ENCODE measurements around the gene RAB39A. TPM values are rescaled to one million over a fixed set of nuclear protein-coding genes. Genes with fewer than 3 reads are reported as not detected.
"Not testable (repeated sequence)": the region's sequence is repeated elsewhere in the genome, so short reads cannot be mapped to it uniquely, and the experiment has no call there.

Gene RAB39A, protein sequence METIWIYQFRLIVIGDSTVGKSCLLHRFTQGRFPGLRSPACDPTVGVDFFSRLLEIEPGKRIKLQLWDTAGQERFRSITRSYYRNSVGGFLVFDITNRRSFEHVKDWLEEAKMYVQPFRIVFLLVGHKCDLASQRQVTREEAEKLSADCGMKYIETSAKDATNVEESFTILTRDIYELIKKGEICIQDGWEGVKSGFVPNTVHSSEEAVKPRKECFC
- 15.6 and 15.7 TPM in 2 replicates for total RNA-seq (2014; rRNA removed; shearing (Covaris generic))

DNA sequence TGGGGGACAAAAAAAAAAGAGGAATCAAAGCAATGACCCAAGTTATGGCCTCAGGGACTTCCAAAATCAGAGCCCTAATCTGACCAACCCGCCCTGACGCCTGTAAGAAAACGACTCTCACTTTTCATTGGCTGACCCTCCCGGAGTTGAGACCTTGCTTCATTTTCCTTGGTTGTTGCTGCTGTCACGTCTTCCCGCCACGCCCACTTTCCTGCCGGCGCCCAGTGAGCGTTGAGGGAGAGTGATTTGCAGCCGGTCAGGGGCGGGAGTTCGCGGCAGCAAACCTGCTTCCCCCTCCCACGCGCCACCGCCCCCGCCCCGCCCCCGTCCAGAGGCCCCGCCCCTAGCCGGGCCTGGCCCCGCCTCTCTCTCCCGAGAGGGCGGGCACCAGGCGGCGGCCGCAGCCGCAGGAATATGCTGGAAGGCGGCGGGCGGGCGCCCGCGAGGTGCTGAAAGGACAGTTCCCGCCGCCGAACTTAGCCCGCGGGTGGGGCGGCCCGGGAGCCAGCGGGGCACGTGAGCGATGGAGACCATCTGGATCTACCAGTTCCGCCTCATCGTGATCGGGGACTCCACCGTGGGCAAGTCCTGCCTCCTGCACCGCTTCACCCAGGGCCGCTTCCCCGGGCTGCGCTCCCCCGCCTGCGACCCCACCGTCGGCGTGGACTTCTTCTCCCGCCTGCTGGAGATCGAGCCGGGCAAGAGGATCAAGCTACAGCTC is at the start of gene RAB39A:
RAB39A (plus strand) TSS at position 403 of the 721 bp plus-strand sequence; CDS start at position 524, 121 bp downstream.
- DNase-seq (ENCODE audit: low read depth), result peak; percentile 98

DNA sequence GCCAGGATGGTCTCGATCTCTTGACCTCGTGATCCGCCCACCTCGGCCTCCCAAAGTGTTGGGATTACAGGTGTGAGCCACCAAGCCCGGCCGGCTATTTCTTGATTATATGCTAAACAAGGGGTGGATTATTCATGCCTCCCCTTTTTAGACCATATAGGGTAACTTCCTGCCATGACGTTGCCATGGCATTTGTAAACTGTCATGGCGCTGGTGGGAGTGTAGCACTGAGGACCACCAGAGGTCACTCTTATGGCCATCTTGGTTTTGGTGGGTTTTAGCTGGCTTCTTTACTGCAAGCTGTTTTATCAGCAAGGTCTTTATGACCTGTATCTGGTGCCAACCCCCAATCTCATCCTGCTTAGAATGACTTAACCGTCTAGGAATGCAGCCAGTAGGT is 46.8 kb upstream of the RAB39A start:
- peak; percentile 27 for DNase-seq (ENCODE audit: low read depth)

DNA sequence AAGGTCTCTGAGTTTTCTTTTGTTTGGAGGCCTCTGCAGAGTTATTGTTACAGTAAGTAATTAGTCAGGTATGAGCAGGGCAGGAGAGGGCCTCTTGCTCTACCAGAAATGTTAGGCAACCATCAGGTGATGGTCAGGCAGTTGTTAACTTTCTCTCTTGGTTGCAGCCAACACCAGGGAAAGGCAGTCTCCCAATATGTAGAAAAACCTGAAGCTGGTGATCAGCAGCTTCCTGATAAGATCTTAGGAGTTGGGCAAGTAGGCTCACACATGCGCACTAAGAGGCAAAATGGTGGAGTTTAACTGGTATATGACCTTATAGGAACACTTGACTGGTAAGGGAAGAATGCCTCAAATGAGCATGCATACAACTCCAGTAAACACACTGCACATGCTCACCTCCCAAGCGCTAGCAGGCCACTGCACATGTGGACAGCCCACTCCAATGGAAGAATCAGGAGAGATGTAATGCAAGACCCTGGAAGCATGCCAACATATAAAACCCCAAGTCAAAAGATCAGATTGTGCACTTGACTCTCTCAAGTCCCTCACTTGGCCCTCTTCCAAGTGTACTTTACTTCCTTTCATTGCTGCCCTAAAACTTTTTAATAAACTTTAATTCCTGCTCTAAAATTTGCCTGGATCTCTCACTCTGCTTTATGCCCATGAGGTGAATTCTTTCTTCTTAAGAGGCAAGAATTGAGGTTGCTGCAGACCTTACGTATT is 46.0 kb upstream of the RAB39A start:
- no peak for DNase-seq (ENCODE audit: low read depth)

DNA sequence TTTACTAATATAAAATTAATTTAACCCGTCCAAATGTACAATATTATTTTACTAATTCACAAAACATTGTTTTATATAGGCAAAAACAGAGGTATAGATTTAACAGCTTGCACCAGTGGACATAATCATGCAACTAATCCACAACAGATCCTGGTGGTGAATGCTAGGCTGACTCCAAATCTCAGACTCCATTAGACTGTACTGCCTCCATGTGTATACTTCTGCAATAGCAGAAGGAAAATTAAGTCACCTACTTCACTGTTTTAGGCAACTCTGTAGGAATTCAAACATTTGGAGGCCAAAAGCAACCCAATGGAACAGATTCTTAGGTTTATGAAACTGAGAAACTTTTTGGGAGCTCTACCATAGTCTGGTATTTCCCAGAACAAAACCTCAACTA is 30.0 kb upstream of the RAB39A start:
- DNase-seq (ENCODE audit: low read depth), result peak; percentile 32

DNA sequence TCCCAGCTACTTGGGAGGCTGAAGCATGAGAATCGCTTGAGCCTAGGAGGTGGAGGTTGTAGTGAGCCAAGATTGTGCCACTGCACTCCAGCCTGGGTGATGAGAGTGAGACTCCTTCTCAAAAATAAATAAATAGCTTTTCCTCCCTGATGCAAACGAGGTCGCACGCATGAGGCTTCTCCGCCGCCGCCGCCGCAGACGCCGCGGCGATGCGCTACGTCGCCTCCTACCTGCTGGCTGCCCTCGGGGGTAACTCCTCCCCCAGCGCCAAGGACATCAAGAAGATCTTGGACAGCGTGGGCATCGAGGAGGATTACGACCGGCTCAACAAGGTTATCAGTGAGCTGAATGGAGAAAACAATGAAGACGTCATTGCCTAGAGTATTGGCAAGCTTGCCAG is 20.0 kb upstream of the RAB39A start:
- no peak for DNase-seq (ENCODE audit: low read depth)

DNA sequence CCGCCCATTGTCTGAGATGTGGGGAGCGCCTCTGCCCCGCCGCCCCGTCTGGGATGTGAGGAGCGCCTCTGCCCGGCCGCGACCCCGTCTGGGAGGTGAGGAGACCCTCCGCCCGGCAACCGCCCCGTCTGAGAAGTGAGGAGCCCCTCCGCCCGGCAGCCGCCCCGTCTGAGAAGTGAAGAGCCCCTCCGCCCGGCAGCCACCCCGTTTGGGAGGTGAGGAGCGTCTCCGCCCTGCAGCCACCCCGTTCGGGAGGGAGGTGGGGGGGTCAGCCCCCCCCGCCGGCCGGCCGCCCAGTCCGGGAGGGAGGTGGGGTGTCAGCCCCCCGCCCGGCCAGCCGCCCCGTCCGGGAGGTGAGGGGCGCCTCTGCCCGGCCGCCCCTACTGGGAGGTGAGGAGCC is 15.8 kb upstream of the RAB39A start:
- not testable (repeated sequence) for DNase-seq (ENCODE audit: low read depth)

DNA sequence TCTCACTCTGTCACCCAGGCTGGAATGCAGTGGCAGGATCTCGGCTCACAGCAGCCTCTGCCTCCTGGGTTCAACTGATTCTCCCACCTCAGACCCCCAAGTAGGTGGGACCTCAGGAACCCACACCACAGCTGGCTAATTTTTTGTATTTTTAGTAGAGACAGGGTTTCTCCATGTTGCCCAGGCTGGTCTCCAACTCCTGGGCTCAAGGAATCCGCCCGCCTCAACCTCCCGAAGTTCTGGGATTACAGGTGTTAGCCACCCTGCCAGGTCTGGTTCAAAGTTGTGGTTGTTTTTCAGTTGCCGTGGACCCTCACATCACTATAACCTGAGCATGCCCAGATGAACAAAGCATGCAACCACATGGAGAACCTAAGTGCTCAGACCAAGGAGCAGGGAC is 13.0 kb upstream of the RAB39A start:
- DNase-seq (ENCODE audit: low read depth), result no peak

DNA sequence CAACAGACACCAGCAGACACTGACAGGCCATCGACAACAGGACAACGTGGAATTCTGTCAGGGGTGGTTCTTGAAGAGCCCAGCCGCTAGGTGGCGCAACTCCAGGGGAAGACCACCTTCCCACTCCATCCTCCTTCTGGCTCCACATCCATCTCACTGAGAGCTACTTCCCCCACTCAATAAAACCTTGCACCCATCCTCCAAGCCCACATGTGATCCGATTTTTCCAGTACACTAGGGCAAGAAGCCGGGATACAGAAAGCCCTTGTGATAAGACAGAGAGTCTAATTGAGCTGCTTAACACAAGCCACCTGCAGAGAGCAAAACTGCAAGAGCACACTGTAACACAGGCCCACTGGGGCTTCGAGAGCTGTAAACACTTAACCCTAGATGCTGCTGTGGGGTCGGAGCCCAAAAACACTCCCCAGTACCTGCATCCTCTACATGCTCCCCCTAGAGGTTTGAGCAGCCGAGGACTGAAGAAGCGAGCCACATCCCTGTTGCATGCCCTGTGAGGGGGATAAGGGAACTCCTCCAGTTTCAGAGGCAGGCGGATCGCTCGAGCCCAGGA is 11.5 kb upstream of the RAB39A start:
- peak; percentile 58 for DNase-seq (ENCODE audit: low read depth)

DNA sequence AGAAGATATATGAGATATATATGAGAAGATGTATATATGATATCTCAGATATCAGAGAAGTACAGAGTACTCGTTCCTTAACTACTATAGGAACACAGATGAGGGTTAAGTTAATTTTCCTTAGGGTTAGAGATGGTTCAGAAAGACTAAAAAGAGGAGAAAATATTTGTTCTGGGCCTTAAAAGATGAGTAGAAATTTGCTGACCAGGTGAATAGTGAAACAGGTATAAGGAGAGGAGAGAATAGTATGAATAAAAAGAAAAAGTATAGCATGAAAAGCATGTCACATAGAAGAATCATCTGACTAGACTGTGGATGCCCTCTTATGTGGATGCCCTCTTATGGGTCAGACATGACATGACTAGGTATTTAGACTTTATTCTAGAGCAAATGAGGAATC is 6.3 kb upstream of the RAB39A start:
- no peak for DNase-seq (ENCODE audit: low read depth)

DNA sequence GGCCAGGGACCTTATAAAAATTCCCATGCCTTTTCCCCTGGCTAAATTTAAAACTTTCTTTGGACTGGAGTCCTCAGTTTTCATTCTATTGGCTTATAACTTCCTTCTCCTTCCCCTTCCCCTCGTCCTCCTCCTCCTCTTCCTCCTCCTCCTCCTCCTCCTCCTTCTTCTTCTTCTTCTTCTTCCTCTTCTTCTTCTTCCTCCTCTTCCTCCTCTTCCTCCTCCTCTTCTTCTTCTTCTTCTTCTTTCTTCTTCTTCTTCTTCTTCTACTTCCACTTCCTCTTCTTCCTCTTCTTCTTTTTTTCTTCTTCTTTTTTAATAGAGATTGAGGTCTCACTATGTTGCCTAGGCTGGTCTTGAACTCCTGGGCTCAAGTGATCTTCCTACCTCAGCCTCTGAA is 4.7 kb upstream of the RAB39A start:
- DNase-seq (ENCODE audit: low read depth), result not testable (repeated sequence)

DNA sequence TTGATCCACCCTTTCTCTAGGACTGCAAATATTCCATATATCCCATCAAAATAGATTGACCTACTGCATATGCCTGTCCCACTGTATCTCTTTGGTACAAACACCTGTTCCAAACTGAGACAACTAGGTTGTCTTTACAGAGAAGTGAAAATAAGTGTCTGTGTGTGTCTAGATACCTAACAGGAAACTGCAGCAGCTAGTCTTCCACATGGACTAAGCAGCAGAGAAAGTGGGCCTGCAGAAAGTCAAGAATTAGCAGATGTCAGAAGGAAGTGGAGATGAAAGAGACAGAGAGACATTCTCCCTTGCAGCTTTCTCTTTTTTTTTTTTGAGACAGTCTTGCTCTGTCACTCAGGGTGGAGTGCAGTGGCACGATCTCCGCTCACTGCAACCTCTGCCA is 3.9 kb upstream of the RAB39A start:
- no peak for DNase-seq (ENCODE audit: low read depth)

DNA sequence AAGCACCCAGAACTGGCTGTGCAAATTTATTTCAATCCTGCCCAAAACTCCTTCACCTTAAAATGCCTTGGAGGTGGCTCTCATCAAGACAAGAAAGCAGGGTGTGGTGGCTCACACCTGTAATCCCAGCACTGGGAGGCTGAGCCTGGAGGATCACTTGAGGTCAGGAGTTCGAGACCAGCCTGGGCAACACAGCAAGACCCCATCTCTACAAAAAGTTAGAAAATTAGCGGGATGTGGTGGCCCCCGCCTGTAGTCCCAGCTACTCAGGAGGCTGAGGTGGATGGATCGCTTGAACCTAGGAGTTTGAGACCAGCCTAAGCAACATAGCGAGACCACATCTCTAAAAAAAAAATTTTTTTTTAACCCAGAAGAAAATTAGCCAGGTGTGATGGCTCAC is 689 bp upstream of the RAB39A start:
- DNase-seq (ENCODE audit: low read depth), result no peak

DNA sequence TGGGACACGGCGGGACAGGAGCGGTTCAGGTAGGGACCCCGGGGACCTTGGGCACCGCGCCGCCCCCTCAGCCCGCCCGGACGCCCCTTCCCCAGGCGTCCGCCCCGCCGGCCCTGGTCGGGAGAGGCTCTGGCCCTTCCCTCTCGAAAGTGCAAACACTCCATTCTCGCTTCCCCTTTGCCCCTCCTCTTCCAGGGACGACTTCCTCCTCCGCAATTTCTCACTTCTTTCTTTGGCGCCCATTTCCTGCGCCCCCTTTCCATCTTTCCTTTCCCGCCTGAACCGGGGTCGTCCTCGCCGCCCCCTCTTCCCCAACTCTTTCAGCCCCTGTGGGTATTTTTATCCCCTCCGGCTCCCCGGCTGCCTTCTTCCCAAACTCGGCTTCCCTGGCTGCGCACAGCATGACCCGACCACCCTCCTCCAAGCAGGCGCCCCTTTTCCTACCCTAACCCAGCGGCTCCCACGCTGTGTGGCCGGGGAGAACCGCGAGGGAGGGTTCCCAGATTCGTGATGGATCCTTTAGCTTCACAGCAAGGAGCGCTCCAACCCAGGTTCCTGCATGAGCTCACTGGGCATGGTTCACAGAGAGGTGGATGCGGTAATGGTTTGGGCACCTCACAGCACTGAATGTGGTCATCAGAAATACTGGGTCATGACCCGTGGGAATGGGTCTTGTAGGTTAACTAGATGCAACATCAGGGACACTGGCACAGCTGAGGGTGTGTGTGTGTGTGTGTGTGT is 689 bp downstream of the RAB39A start:
- peak; percentile 60 for DNase-seq (ENCODE audit: low read depth)

DNA sequence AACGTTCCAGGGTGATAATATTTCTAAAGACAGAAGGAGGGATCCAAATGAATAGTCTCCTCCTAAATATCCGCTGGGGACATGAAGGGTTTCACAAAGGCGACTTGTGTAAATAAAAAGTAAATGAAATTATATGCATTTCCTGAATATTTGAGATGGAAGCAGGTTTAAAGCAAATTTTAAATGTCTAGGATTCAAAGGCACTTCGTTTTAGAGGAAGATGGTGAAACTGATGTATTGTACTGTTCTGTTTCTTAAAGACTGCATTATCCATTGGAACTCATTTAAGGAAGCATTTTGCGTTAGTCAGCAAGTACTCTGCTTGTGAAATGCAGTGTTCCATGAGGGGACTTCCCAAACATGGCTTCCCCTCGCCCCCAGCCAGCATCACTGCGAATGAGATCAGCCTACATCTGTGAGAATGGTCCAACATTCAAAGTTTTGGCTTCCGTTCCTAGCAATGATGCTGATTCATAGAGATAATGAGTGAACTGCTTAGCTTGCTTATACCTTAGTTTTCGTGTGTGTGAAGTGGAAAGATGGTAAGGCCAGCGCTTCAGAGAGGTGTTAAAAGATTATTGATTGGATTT is 1.5 kb downstream of the RAB39A start:
- peak; percentile 86 for DNase-seq (ENCODE audit: low read depth)

DNA sequence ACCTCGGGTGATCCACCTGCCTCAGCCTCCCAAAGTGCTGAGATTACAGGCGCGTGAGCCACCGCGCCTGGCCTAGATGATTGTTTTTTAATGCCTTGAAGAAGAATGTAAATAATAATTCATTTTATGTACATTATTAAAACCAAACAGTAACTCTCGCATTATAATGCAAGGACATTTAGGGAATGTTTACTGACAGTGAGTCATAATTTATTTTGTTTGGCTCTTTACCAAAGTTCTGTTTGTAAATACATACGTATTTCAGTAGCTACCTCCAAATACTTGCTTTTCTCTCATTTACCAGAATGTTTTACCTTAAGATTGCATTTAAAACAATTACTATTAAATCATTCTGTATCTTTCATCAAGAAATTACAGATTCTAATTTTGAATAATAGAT is 3.0 kb downstream of the RAB39A start:
- DNase-seq (ENCODE audit: low read depth), result no peak

DNA sequence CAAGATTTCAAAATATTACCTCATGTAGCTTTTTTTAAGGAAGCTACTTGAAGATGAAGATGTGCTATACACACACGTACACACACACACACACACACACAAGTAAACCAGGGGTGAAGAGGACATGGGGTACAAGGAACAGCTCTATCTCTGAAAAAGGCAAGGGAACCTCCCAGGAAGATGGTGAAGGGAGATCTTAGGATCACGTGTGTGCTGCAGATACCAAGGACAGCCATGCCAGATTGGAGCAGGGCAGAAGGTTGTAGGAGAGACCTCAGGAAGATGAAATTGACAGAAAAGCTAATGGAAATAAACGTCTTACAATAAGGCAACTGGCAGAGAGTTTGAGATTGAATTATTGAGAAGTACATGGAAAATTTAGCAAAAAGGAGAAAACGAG is 19.7 kb downstream of the RAB39A start:
- no peak for DNase-seq (ENCODE audit: low read depth)

DNA sequence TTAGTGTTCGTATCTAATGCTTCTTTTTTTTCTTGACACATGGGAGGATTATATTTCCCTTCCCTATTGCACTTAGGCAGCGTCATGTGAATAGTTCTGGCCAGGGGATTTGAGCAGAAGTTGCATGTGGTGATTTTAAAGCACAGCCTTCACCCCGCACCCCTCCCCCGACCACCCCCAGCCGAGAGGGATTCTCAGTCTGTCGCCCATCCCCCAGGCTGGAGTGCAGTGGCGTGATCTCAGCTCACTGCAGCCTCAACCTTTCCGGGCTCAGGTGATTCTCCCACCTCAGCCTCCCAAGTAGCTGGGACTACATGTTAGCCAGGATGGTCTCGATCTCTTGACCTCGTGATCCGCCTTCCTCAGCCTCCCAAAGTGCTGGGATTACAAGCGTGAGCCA is 20.1 kb downstream of the RAB39A start:
- DNase-seq (ENCODE audit: low read depth), result not testable (repeated sequence)

DNA sequence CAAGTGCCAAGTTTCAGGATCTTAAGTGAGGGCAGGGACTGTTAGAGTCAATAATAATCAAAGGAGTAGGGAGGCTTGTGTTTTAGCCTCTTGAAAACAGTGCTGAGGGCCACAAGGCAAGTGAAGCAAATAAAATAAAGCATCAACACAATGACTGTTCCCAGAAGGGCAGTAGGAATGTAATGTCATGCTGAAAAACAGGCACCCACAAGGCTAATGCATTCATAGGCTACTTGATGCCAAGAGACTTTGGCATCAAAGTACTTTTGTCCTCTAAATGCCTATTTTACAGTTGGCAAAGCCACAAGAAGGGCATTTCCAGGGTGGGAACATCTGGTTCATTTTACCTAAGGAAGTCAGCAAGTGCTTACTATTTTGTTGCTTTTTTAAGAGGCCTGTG is 22.9 kb downstream of the RAB39A start:
- DNase-seq (ENCODE audit: low read depth), result no peak

DNA sequence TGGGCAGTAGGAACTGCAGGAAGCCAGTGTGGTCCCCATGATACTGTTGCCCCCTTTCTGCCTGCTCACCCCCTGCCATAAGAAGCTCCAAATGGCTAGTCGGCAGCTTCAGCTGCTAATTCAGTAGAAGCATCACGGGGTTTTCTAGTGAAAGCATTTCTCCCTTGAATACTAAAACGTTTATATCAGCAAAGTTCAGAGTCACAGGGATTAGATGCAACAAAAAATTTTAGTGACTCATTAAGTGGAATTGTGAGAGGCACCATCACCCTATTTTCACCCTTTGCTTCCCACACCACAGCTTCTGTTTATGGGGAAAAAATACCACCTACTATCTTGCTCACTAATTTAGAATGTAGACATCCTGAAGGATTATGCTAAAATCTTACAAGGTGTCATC is 25.2 kb downstream of the RAB39A start:
- DNase-seq (ENCODE audit: low read depth), result no peak

DNA sequence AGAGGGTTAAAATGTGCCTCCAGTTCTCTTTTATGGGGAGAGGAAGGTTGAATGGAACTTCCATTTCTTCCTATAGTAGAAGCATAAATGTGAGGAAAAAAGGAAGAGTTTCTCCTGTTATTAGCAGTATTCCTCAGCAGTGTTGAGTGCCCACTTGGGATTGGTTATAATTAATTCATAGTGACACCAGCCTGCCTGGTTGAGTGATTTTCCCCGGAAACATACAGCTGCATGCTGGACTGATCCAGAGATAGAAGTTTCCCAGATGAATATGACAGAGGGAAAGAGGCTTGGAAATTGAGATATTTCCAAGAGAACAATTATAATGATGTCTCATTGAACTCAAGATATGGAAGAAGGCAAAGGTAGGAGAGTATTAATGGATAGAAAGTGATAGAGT is 28.3 kb downstream of the RAB39A start:
- DNase-seq (ENCODE audit: low read depth), result no peak

DNA sequence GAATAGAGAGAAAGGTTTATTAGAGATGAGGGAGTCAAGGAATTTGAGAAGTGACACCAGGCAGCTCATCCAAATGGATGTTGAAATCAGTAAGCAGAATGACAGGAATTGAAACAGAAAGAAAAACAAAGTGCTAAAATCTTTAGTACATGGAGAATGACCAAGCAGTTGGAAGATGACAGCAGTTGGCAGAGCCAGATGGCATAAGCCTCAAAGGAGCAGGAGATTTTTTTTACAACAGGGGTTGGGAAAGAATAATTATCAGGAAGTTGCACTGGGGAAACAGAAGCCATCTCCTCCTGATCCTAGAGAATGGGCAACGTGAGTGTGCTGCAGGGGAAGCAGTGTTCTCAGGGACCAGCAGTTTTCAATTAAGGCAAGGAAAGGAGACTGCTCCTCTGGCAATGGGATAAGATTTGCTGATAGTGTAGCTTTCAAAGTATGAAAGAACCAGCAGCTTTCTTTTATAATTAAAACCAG is 28.9 kb downstream of the RAB39A start:
- DNase-seq (ENCODE audit: low read depth), result peak; percentile 6
